Endodermal cell (in vitro differentiated cells): ENCODE data around the gene INAFM2. TPM values are rescaled to one million over a fixed set of nuclear protein-coding genes. Genes with fewer than 3 reads are reported as not detected.

Experiments
- DNase-seq: peaks from one replicate; pipeline ENCODE4 v3.0.0-alpha.2; 2017
- H3K27ac ChIP-seq: 2 replicates; pipeline ENCODE4 v1.5.1; 2013; ENCODE audit warnings: mild to moderate bottlenecking, low read depth, low read length, moderate library complexity
- H3K27me3 ChIP-seq: 2 replicates; pipeline ENCODE4 v1.6.1; 2013; ENCODE audit warnings: mild to moderate bottlenecking, low read length, moderate library complexity; ENCODE audit not compliant: insufficient read depth, control insufficient read depth, poor library complexity, severe bottlenecking
- H3K36me3 ChIP-seq: 2 replicates; pipeline ENCODE4 v1.7.0; 2013; ENCODE audit warnings: mild to moderate bottlenecking, low read length, moderate library complexity; ENCODE audit not compliant: control insufficient read depth, insufficient read depth
- H3K4me1 ChIP-seq: one replicate; pipeline ENCODE4 v1.7.0; 2013; ENCODE audit warnings: low read length; ENCODE audit not compliant: control insufficient read depth, insufficient read depth
- H3K4me3 ChIP-seq: 2 replicates; pipeline ENCODE4 v1.5.1; 2013; ENCODE audit warnings: mild to moderate bottlenecking, low read length, moderate library complexity
- H3K9ac ChIP-seq: 2 replicates; pipeline ENCODE4 v1.6.1; 2013; ENCODE audit warnings: mild to moderate bottlenecking, low read length, moderate library complexity; ENCODE audit not compliant: poor library complexity, severe bottlenecking; ENCODE audit errors: extremely low read depth
- H3K9me3 ChIP-seq: 2 replicates; pipeline ENCODE4 v1.6.1; 2013; ENCODE audit warnings: mild to moderate bottlenecking, low read length, moderate library complexity; ENCODE audit not compliant: control insufficient read depth
- H3K27ac Mint-ChIP-seq: 2 replicates; pipeline ENCODE4 v1.8.0; 2020; ENCODE audit warnings: mixed read lengths
- H3K27me3 Mint-ChIP-seq: 2 replicates; pipeline ENCODE4 v1.8.0; 2021; ENCODE audit warnings: mild to moderate bottlenecking, mixed read lengths; ENCODE audit not compliant: insufficient read depth
- H3K36me3 Mint-ChIP-seq: 2 replicates; pipeline ENCODE4 v1.8.0; 2020; ENCODE audit warnings: low read depth, mixed read lengths
- H3K4me1 Mint-ChIP-seq: 2 replicates; pipeline ENCODE4 v1.8.0; 2020; ENCODE audit warnings: mixed read lengths
- H3K4me3 Mint-ChIP-seq: 2 replicates; pipeline ENCODE4 v1.8.0; 2020; ENCODE audit warnings: mild to moderate bottlenecking, moderate library complexity, mixed read lengths
- H3K9me3 Mint-ChIP-seq: 2 replicates; pipeline ENCODE4 v1.8.0; 2020; ENCODE audit warnings: mild to moderate bottlenecking, mixed read lengths
- CTCF ChIP-seq: fragments of 200-600 bp; sonication (generic); conservative IDR thresholded peaks from 2 replicates; pipeline ENCODE4 v1.5.0; 2021; ENCODE audit warnings: antibody characterized with exemption, mild to moderate bottlenecking
- WGBS, 2 experiments: methylation state at CpG; one replicate each; pipeline versions ENCODE4 v1.1.5 to v1.1.7; 2013; ENCODE audit warnings: missing lambda C conversion rate in 2 of 2, mixed read lengths in 1 of 2; ENCODE audit not compliant: insufficient coverage in 1 of 2, insufficient read length in 1 of 2; 5-methylcytosine and 5-hydroxymethylcytosine counted together
- total RNA-seq, 2 donors: library from RNA; stranded (reverse); fragmentation: NEBNext Ultra II Directional in 1 of 2; extraction: Animal tissue kit (Norgen Biotek cat#: 25700) in 1 of 2; gene quantifications; 2 replicates in 1 of 2; 3 replicates in 1 of 2; pipeline ENCODE4 v1.2.1, GENCODE V29; 2021

INAFM2 gene
- total RNA-seq, 2 donors from 2014 or later: 4.6 to 8.6 TPM

- no peak overlapping the region for H3K4me3 Mint-ChIP-seq
- Histone ChIP-seq H3K9me3 (no peaks in the 10 kb centered on the region), H3K27ac (no peak overlapping the region), H3K4me3 (no peak overlapping the region), H3K4me1 (no peaks in the 10 kb centered on the region), H3K27me3 (peaks cover 96% of the 10 kb centered on the region), H3K36me3 (no peaks in the 10 kb centered on the region), H3K9ac (no peak overlapping the region)
- DNase-seq: no peak
- H3K27ac Mint-ChIP-seq: no peak overlapping the region
- no peaks in the 10 kb centered on the region for H3K36me3 Mint-ChIP-seq
- no peaks in the 10 kb centered on the region for H3K9me3 Mint-ChIP-seq
- peaks cover 9% of the 10 kb centered on the region for H3K4me1 Mint-ChIP-seq
- TF ChIP-seq CTCF: no peak
- H3K27me3 Mint-ChIP-seq: peaks cover 93% of the 10 kb centered on the region
These were observed 30.5 kb upstream of the INAFM2 start for GRCh38 chr15:40293006-40293405.

GRCh38 chr15:40293905-40294895 lies 29.3 kb upstream of the INAFM2 start:
- Histone ChIP-seq H3K9me3 (no peaks in the 10 kb centered on the region), H3K4me1 (no peaks in the 10 kb centered on the region), H3K36me3 (no peaks in the 10 kb centered on the region), H3K27ac (no peak overlapping the region), H3K27me3 (peaks cover 85% of the 10 kb centered on the region), H3K4me3 (no peak overlapping the region), H3K9ac (no peak overlapping the region)
- WGBS, 2 experiments: 88 to 89% methylated on average over 11 to 20 of the region's 20 CpGs
- no peak for TF ChIP-seq CTCF
- DNase-seq: no peak
- Mint-ChIP-seq H3K4me1 (peaks cover 9% of the 10 kb centered on the region), H3K36me3 (no peaks in the 10 kb centered on the region), H3K27ac (no peak overlapping the region), H3K4me3 (no peak overlapping the region), H3K9me3 (peaks cover under 1% of the 10 kb centered on the region), H3K27me3 (peaks cover 90% of the 10 kb centered on the region)

GRCh38 chr15:40295297-40295696 lies 28.2 kb upstream of the INAFM2 start:
- peaks cover 2% of the 10 kb centered on the region for H3K9me3 ChIP-seq
- Mint-ChIP-seq H3K36me3 (no peaks in the 10 kb centered on the region), H3K4me3 (no peak overlapping the region), H3K4me1 (peaks cover 9% of the 10 kb centered on the region), H3K27ac (no peak overlapping the region), H3K27me3 (peaks cover 86% of the 10 kb centered on the region), H3K9me3 (peaks cover 9% of the 10 kb centered on the region)
- 90 to 100% methylated on average over 1 of the region's 1 CpG for WGBS, 2 experiments
- H3K4me1 ChIP-seq: no peaks in the 10 kb centered on the region
- H3K36me3 ChIP-seq: no peaks in the 10 kb centered on the region
- no peak for TF ChIP-seq CTCF
- peaks cover 74% of the 10 kb centered on the region for H3K27me3 ChIP-seq
- no peak overlapping the region for H3K4me3 ChIP-seq
- no peak overlapping the region for H3K9ac ChIP-seq
- DNase-seq: no peak
- H3K27ac ChIP-seq: no peak overlapping the region
